ENCODE results near the gene HSDL1. TPM values are rescaled to one million over a fixed set of nuclear protein-coding genes. Genes with fewer than 3 reads are reported as not detected.

Gene HSDL1
- total and polyA plus RNA-seq, 2 of the 8 experiments (the other 6 are each of a cell fraction or from before 2014, with no cell fraction given) = 25.0 to 55.7 TPM

GRCh38 chr16:84174396-84174795 is 29.4 kb upstream of the HSDL1 start:
- H3K27me3 ChIP-seq (replicated peaks in 1 of 4; ENCODE audit: control insufficient read depth in 3 of 4, extremely low read depth in 1 of 4, insufficient read depth in 3 of 4, low read length in 3 of 4) = no peaks in the 10 kb centered on the region
- no peak overlapping the region for H2AK5ac ChIP-seq (ENCODE audit: low read depth, low read length)
- ChIA-PET CTCF (ENCODE audit: partially characterized antibody) (interaction anchor here (0.7 to 8.9 kb wide), 26 partner anchors 7 to 521 kb away, joined by 3 to 93 read pairs (median 6); partner anchors contain the start of genes DNAAF1, HSDL1, MBTPS1 and TAF1C), POLR2A (ENCODE audit: partially characterized antibody) (interaction anchor here (0.6 to 2.2 kb wide), 3 partner anchors 10 to 59 kb away, joined by 3 to 6 read pairs (median 4); partner anchors contain the start of gene MBTPS1)
- no peak for DNase-seq (ENCODE audit: low read depth in 1 of 2, low spot score in 2 of 2)
- no peak overlapping the region for H4K5ac ChIP-seq (ENCODE audit: insufficient read length, low read depth, low read length)
- H3K79me1 ChIP-seq (ENCODE audit: low read depth, low read length) = no peaks in the 10 kb centered on the region
- H3K9ac ChIP-seq (replicated peaks in 1 of 4; ENCODE audit: extremely low read depth in 1 of 4, low read depth in 3 of 4, low read length in 3 of 4) = no peak overlapping the region
- FAIRE-seq = no peak
- H4K91ac ChIP-seq (replicated peaks; ENCODE audit: insufficient read length, low read length) = no peak overlapping the region
- no peak overlapping the region for H3K18ac ChIP-seq (ENCODE audit: extremely low read depth, low read length)
- 90% methylated on average over 11 of the region's 11 CpGs; no CpG with 5 or more reads in 1 of the 2 experiments for WGBS, 2 experiments (ENCODE audit: extremely low coverage in 1 of 2, insufficient coverage in 1 of 2, insufficient read length in 1 of 2, insufficient replicate concordance in 2 of 2, low coverage in 1 of 2, low lambda C conversion rate in 2 of 2, missing lambda C conversion rate in 1 of 2)
- H2BK15ac ChIP-seq (ENCODE audit: low read length) = no peak overlapping the region
- H2AFZ ChIP-seq (ENCODE audit: low read length) = no peak overlapping the region
- no peaks in the 10 kb centered on the region for H3K79me2 ChIP-seq (ENCODE audit: control insufficient read depth in 1 of 2, insufficient read depth in 2 of 2, low read length in 2 of 2)
- H3K36me3 ChIP-seq (ENCODE audit: control insufficient read depth in 2 of 4, insufficient read depth in 4 of 4, low read length in 3 of 4) = peaks cover 0 to 11% (median 8%) of the 10 kb centered on the region in 4 experiments; a peak in 6 of 8 replicates
- no peak for TF ChIP-seq RFX5 (IDR thresholded peaks at IDR 0.05; ENCODE audit: borderline replicate concordance, low read depth, low read length)
- no peak overlapping the region for H3K4ac ChIP-seq (replicated peaks; ENCODE audit: insufficient read length, low read depth, low read length)
- H4K20me1 ChIP-seq (replicated peaks in 1 of 2; ENCODE audit: control insufficient read depth in 1 of 2, insufficient read depth in 2 of 2, low read length in 2 of 2) = peaks cover 0 to 2% of the 10 kb centered on the region in 2 experiments
- no peak overlapping the region for H2BK20ac ChIP-seq (ENCODE audit: low read length)
- H3K56ac ChIP-seq (replicated peaks; ENCODE audit: insufficient read length, low read depth, low read length) = no peak overlapping the region
- no peak overlapping the region for H2BK120ac ChIP-seq (replicated peaks; ENCODE audit: low read depth, low read length)
- H2BK5ac ChIP-seq (ENCODE audit: low read depth, low read length) = no peak overlapping the region
- H3K4me1 ChIP-seq (replicated peaks in 1 of 4; ENCODE audit: control insufficient read depth in 3 of 4, insufficient read depth in 4 of 4, low read length in 3 of 4) = no peaks in the 10 kb centered on the region
- H3K4me2 ChIP-seq (ENCODE audit: insufficient read depth in 1 of 2, low read depth in 2 of 2, low read length in 2 of 2) = no peak overlapping the region
- H3K14ac ChIP-seq (ENCODE audit: insufficient read length) = no peak overlapping the region
- H3K23me2 ChIP-seq (ENCODE audit: low read depth, low read length) = no peaks in the 10 kb centered on the region
- no peak overlapping the region for H2BK12ac ChIP-seq (ENCODE audit: low read depth, low read length)
- H3K23ac ChIP-seq (ENCODE audit: insufficient read length) = no peak overlapping the region
- no peak overlapping the region for H4K8ac ChIP-seq (ENCODE audit: extremely low read depth, insufficient read depth, low read length)
- no peak overlapping the region for H3K4me3 ChIP-seq (ENCODE audit: extremely low read depth in 1 of 4, insufficient read depth in 2 of 4, low read depth in 3 of 4, low read length in 4 of 4)
- no peak overlapping the region for H3K27ac ChIP-seq (ENCODE audit: low read depth, low read length)
- no peaks in the 10 kb centered on the region for H3K9me3 ChIP-seq (ENCODE audit: insufficient read depth in 2 of 2, low read depth in 1 of 2, low read length in 1 of 2)
